Activated CD4-positive, CD25-positive, alpha-beta regulatory T cell treated with anti-CD3 and anti-CD28 coated beads, Interleukin-2, amount 50 U/mL, for 72 hours (primary cell): Measurements from ENCODE around the gene GRIK1.

Experiments
- DNase-seq: peaks from one replicate; pipeline ENCODE4 v3.0.0; 2021

Gene GRIK1

DNA sequence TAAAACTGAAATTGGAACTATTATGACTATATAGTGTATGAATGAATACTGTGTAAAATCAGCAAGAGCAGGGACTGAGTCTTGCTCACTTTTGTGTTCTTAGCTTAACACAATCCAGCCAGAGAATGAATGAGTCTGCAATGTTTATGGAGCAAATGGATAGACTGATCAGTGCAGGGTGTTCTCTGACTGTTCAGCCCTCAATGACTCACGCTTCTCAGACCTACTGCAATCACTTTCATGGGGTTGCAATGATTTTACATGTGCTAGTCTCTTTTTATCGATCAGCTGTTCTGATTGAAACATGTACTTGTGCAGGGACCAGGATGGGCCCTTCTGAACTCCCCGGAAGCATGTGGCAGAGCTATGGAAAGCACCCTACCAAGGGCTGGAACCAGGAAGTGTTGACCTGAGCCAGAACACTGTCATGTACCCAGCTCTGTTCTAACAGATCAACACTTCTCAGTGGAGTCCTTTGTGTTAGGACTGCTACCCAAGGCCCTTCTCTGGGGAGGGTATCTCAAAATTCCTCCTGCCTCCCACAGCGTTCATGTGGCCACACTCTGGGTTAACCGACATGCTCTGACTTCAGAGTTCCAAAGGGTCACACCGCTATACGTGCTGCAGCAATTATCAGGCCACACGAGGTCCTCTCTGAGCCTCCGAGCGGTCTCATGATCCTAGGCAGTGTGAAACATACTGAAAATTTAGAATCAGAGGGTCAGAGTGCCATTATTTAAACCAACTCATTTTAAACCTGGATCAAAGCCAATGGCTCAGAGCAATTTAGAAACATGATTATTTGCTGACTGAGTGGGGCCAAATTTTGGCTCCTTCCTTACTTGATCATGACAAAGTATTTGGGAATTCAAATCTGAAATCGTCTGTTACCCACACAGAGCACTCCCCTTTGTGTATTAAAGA lies 35.2 kb downstream of the GRIK1 start:
- DNase-seq, result no peak

DNA sequence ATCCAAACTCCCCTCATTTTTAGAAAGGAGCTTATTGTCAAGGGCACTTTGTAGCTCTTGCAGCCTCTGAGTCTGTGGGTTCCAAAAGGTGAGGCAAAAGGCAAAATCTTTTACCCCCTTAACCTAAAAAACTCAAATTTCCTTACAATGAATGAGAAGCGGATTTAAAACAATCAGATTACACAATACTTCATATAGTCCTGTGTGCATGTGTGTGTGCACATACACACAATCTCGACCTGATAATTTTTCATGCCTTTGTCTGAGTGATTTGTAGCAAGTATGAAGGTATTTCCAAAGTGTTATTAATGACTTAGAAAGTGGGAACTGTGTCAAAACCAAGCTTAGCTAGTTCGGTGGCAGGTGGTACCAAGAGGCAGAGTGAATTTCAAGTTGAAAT lies 42.9 kb downstream of the GRIK1 start:
- DNase-seq, result no peak

DNA sequence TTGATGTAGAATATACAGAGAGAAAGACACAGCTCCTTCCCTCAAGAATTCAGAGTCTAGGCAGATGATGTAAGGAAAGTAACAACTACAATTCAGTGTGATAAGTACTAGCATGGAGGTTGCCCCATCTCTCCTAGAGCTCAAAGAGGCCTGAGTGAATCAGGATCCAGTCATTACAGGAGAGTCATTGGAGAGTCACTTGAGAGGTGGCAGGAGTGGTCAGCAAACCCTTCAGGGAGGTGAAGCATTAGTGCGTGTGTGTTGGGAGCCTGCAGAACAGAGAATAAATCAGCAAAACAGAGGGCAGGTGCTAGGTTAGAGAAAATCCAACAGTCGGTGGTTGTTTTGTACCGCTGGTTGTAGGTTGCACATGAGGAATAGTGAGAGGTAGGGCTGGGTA lies 46.1 kb downstream of the GRIK1 start:
- no peak for DNase-seq

DNA sequence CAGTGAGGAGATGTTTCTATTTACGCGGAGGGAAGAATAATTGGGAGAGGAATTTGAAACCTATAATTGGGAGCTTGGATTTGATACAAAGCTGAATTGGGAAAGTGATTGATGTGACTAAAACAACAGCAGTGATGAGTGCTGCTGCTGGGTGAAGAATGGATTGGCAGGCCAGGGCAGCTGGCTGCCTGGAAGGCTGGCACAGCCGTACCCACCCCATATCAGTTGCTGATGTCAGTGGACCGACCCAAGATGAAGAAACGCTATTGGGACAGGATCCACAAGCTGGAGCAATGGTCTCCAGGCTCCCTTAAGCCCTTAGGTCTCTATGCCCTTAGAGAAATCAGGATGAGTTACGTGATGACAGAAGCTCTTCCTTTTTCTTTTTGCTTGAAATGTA lies 47.4 kb downstream of the GRIK1 start:
- no peak for DNase-seq

DNA sequence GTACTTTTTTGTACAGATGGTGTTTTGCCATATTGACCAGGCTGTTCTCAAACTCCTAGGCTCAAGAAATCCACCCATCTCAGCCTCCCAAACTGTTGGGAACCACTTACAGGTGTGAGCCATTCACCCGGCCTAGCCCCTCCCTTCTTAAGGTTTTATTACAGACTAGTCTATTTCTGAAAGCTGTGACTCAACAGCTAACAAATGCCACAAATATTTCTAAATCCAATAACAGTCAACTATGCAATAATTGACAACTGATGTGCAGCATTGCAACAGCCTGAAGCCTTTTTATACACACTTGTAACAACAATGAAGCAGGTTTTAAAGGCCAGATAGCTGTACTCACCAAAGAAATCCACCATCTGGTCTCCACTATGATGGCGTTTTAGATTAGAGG lies 51.4 kb downstream of the GRIK1 start:
- no peak for DNase-seq

DNA sequence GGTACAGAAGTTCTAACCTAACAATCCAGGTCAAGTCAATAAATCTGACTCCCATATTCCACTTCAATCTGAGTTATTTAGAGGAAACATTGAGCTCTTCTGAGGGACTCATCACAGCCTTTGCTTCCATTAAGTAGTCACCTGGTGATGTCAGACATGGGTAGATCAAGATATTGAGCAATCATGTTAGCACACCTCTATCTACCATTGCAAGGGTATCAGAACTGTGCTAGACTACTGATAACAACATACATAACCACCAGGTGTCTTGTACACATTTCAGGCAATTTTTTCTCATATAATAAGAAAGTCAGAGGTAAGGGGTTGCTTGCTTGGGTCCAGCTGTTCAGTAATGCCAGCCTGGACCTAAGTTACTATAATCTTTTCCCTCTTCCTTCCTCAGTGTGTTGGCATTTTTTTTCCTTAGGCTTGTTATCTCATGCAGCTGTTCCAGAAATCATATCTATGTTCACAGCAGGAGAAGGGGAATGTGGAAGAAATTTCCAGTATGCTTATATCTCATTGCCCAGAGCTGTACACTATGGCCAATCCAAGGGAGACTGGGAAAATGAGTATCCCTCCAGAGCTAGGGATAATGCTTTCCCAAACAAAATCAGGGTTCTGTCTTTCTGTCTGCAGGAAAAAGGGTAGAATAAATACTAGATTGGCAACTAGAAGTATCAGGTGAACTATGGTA lies 52.3 kb downstream of the GRIK1 start:
- DNase-seq, result no peak

DNA sequence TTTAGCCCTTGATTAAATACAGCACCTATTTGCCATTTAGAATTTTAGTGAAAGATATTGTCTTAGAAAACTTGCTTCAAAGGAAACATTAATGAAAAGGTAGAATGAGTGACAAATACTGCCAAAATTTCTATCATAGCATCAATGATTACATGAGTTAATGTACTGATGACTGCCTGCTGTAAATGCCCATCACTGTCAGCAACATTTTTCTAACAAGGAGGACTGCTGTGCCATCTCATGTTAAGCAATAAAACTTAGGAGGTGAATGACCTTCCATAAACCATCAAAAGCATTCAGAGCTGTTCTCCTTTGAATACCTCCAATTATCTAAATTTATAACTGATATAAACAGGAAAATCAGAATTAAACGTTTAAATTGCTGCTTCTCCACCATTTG lies 54.3 kb downstream of the GRIK1 start:
- no peak for DNase-seq

DNA sequence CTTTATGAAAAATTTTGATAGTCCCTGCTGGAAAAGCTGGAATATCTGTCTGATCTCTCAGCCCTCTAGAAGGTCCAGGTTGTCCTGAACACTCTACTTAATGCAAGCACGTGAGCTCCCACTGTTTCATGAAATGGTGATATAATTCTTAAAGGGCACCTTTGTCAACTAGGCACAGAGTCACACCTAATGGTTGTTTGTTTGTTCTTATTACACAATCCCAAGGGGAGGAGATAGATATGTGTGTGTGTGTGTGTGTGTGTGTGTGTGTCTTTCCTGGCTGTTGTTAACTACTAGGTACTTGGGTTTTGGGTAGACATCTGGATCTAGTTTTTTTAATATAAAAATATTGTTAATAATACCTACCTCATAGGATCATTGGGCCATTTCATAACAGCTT lies 63.9 kb downstream of the GRIK1 start:
- no peak for DNase-seq

DNA sequence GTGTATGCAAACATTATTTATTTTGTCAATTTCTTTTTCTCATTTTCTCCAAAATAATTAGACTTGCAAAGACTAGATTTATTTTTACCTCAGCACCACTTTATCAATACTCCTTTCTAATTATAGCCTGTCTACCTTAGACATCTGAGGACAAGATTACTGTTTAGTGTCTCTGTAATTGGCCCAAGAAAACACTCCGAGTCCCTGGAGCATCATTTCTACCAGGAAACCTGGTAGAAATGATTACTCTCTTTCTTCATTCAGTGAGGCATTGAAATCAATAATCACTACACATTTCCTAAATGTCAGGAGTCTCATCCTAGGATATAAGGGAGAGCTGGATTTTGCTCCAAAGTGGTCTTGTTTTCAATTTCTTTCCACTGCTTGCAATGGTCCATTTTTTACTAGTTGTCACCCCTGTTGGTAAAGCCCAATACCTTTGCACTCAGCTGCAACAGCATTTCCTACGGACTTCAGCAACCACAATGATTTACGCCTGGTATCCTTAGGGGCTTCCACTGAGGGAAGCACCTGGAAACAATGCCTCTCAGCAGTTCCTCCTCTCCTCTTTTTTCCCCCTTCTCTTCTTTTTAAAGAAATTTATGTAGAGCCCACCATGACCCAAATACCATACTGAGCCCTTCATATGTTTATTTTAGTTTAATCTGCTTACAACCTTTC lies 64.6 kb downstream of the GRIK1 start:
- DNase-seq, result no peak

DNA sequence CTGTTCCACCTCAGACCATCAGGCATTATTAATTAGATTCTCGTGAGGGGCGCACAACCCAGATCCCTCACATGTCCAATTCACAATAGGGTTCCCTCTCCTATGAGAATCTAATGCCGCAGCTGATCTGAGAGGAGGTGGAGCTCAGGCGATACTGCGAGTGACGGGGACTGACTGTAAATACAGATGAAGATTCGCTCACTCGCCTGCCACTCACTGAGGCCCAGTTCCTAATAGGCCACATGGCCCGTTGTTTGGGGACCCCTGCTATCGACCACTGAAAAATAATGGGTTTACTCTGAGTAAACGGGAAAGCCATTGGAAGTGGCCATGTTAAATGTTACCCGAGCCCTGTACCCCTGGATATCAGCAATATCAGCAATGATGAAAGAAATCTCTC lies 65.9 kb downstream of the GRIK1 start:
- no peak for DNase-seq

DNA sequence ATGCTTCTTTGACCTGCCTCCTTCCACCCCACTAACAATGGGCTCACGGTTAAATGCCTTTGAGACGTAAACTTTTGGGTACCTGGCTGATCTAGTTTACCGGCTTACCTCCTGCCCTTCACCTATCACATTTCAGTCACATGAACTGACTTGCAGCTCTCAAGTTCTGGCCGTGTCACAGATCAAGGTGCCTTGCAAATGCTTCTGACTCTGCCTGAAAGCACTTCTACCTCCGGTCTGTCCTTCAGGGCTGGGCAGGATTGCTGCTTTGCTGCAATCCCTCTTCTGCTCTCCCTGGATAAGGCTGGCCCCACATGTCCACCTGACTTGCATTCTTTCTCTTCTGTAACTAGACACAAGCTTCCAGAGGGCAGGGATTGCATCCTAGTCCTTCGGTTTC lies 69.0 kb downstream of the GRIK1 start:
- no peak for DNase-seq

DNA sequence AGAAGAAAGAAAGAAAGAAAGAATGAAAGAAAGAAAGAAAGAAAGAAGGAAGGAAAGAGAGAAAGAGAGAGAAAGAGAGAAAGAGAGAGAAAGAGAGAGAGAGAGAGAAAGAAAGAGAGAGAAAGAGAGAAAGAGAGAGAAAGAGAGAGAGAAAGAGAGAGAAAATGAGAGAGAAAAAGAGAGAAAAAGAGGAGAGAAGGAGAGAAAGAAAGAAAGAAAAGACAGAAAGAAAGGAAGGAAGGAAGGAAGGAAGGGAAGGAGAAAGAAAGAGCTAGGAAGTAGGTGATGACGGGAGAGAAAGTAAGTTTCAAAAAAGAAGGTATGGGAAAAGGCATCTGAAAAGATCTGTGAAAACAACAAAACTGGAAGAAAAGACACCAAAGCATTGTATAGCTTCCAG lies 72.0 kb downstream of the GRIK1 start:
- DNase-seq, result no peak

DNA sequence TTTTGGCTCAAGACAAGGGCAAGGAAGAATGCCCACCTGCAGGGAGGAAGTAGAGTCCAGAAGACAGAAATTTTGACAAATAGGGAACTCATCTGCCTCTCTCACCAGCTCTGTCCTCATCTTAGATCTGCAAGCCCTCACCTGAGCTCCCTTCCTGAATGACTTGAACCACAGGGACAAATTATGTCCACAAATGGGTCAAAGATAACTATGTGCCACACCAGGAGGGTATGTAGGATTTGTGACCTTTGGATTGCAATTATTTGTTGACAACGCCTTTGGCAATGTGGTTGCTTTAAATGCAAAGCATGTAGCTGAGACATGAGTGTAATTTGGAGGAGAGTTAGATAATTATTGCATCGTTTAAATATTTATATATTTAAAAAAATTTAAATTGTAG lies 79.5 kb downstream of the GRIK1 start:
- DNase-seq, result no peak

DNA sequence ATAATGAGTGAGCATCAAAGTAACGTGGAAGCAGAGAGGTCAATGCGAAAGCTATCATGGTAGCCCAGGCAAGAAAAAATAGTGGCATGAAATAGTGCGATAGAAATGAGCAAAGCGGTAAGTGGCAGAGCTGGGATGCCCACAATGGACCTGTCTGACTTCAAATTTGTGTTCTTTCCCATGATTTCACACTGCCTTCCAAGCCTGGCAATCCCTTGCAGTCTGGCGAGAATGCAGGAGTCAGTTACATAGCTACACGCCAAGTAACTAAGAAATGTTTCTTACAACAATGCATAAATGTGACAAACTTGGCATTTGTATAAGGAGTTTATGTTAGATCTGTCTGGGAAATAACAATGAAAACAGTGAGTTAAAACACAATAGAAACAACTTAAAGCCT lies 82.6 kb downstream of the GRIK1 start:
- DNase-seq, result no peak

DNA sequence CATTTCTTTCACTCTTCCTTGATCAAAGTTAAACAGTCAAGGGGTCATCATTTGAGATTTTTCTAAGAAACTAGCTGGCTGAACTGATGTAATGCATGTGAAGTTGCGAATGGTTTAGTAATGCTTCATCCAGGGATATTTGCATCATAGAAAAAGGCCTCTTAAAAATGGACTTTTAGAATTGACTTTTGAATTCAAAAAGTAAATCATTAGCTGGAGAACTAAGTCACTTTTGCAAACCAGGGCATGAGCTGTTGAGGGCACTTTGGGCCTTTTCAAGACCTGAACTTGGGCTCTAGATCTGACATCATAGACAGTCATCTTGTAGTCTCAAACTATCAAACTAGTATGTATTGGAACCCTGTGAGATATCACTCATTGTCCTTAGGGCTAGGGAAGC lies 85.0 kb downstream of the GRIK1 start:
- DNase-seq, result no peak

DNA sequence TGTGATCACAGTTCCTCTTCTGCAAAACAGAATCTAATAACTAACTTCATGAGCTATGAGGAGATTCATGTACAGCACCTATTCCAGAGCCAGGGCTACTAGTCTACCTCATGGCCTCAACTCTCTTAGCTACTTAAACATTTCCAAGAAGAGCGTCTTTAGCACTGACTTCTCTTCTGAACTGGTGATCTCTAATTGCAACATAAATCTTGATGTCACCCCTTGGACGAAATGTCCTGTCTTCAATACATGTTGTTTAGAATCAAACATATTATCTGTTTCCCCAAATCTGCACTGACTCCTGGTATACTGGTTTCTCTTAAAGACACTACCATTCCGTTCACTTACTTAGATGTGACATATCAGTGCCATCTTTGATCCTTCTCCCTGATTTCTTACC lies 88.2 kb downstream of the GRIK1 start:
- no peak for DNase-seq

DNA sequence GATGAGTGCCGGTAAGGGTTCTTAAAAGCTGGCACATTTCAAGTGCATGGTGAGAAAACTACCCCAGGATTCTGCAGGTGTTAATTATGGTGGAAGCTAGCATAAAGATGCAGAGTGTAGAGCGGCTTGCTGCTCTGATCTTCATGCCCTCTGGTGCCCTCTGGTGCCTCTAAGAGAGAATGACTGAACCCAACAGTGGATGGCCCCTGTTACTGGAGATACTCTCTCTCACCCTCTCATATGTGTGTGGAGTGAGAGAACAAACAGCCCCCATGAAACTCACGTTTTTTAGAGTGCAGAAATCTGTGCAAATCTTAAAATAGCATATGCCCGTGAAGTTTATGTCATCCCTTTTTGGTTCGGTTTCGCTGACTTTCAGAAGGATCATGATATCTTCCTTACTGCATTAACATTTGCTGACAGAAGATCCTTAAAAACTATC lies 90.0 kb downstream of the GRIK1 start:
- peak; percentile 31 for DNase-seq

DNA sequence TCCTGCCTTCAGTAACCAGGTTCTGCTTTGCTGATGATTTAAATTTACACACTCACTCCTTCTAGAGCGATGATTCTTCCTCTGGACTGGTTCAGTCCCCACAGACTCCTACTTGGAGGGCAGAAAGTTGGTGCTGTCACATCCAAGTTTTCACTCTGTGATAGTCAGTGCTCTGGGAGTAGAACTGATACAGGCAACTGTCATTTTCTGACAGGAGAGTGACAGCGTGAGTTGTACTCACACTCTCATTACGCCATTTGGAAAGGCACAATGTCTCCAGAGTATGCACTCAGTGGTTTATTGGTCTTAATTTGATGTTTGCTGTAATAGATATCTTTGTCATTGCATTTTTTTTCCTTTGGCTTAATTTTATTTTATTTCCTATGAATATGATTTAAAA lies 96.0 kb downstream of the GRIK1 start:
- DNase-seq, result no peak

DNA sequence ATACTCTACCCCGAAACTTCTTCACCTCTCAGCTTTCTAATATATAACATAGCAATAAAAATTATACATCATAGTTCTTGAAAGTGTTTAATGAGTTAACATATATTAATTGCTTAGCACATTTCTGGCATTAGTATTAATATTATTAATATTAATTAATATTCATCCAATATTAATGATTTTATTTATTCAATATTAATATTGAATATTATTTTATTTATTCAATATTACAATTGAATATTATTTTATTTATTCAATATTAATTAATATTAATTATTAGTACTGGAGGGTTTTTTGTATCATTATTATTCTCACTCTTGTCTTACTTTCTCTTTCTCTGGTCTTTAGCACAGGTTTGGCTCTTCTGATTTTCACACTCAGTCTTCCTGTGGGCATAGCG lies 105.2 kb downstream of the GRIK1 start:
- DNase-seq, result no peak

DNA sequence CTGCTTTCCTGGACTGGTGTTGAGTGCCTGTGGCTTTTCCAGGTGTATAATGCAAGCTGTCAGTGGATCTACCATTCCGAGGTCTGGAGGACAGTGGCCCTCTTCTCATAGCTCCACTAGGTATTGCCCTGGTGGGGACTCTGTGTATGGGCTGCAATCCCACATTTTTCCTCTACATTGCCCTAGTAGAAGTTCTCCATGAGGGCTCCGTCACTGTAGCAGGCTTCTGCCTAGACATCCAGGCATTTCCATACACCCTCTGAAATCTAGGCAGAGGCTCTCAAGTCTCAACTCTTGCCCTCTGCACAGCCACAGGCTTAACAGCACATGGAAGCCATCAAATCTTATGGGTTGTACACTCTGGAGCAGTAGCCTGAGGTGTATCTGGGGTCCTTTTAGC lies 107.6 kb downstream of the GRIK1 start:
- no peak for DNase-seq

DNA sequence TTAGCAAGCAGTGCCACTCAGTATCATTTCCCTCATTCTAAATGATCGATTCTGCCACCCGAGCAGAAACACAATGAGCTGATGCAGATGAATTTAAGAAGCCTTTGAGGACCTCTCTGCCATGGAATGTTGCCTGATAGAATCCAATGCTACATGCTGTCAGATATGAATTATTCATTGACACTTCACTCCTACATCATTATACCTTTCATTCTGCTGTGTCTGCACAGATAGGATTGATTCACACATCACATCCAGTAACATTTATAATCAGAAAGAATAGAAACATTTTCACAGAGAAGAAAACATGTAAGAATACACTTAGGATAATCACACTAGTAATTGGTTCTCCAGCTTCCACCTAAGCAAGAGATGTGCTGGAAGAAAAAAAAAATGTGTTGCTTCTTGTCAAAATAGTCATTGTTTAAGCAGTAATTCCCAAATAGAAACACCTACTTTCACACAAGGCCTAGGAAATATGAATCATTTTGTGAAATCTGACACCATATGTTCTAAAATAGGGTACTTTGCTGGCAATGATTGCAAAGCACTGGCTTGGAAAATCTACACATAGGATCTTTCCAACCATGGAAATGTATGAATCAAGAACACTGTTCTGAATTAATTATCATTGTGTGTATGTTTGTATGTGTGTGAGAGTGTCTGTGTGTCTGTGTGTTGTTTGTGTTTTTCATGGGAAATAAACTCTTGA lies 110.1 kb downstream of the GRIK1 start:
- no peak for DNase-seq

DNA sequence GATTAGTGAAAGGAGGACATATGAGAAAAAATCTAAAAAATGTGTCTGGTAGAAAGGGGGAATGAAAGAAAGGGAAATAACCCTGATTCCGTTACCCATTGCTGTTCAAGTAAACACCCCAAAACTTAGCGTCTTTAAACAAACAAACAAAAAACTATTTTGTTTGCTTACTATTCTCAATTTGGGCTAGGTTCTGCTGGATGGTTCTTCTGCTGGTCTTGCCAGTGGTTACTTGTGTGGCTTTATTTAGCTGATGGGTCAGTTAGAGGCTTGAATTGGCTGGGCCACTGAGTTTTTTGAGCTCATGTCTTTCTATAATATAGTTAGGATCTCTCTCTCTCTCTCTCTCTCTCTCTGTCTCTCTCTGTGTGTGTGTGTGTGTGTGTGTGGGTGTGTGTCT lies 112.1 kb downstream of the GRIK1 start:
- DNase-seq, result no peak

DNA sequence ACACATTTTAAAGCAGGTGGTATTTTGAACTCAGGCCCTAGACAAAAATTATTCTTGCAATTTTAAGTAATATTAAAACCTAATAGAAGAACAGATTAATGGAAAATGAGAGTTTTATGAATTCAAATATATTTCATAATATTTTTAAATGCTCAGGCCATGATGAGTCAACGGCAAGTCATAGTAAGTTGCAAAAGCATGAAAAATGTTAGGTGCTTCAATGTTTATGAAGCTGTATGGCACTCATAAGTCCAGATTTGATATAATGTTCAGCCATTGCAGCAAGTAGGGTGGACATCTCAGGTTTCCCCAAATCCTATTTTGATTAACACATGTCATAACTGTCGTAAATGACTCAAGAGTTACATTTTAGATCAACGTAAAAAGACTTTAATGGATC lies 112.6 kb downstream of the GRIK1 start:
- no peak for DNase-seq
